Stimulated activated CD4-positive, alpha-beta T cell treated with anti-CD3 and anti-CD28 coated beads, TNF-alpha, amount 100 ng/mL, for 48 hours (primary cell): ENCODE data around the gene EPHA6.
"Not testable (repeated sequence)": the region's sequence is repeated elsewhere in the genome, so short reads cannot be mapped to it uniquely, and the experiment has no call there.

Experiments
- DNase-seq, 3 donors: peaks; one replicate each; pipeline ENCODE4 v3.0.0-alpha.2; 2020; ENCODE audit warnings: low read depth in 3 of 3

The EPHA6 gene

DNA sequence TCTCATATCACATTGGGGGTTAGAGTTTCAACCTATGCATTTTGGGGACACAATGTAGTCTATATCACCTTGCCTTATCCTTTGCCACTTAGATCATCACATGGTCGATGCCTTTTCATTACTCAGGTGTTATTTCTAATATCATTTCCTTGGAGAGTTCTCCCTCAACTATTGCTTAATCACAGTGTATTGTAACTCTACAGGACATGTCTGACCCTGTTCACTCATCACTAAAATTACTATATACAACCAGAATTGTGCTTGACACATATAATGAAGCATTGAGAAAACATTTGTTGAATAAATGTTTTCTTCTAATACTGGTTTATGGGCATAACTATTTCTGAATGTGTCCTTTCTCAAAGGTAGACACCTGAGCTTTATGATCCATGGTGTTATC is 207.4 kb downstream of the EPHA6 start:
- no peak for DNase-seq

DNA sequence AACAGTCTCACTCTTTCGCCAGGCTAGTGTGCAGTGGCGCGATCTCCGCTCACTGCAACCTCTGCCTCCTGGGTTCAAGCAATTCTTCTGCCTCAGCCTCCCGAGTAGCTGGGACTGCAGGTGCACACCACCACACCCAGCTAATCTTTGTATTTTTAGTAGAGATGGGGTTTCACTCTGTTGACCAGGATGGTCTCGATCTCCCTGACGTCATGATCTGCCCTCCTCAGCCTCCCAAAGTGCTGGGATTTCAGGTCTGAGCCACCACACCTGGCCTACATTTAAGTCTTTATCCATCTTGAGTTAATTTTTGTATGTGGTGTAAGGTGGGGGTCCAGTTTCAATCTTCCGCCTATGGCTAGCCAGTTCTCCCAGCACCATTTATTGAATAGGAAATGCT is 211.2 kb downstream of the EPHA6 start:
- not testable (repeated sequence) for DNase-seq

DNA sequence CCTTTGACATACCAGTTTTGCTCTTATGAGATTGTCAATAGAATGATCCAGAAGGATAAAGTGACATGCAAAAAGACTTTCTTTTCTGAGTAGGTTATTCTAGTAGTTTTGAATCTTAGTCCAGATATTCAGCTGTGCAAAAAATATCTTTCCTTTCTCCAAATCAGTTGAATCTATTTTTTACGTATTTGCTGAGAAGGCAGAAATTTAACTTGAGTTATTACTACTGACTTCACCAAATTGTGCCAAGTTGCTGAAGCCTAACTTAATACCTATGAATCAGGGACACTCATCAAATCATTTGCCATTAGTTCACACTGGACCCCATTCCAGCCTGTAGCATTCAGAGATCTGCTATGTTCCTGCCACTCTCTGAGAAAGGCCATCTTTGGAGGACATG is 215.6 kb downstream of the EPHA6 start:
- no peak for DNase-seq

DNA sequence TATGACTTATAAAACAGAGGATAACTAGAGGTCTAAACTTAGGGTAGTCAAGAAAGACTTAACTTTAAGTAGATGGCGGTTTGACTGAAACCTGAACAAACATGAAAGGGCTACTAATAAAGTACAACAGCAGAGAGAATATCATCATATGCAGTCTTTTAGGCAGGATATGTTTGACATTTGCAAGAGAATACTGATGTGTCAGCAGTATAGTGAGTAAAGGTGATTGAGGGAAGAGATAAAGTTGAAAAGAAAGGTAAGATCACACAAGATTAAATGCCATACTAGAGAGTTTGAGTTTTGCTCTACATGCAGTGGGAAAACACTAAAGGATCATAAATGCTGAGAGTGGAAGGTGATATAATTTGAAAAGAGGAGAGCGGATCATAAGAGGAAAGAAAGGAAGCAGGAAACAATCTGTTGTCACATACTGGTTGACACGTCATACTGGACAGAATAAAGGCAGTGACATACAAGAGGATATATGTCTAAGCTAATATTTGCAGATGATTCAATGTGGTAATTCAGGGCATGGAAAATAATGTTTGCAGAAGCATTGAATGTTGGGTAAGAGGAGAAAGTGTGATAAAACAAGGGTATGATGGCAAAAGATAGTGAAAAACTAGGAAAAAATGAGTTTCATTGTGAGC is 223.0 kb downstream of the EPHA6 start:
- DNase-seq = no peak

DNA sequence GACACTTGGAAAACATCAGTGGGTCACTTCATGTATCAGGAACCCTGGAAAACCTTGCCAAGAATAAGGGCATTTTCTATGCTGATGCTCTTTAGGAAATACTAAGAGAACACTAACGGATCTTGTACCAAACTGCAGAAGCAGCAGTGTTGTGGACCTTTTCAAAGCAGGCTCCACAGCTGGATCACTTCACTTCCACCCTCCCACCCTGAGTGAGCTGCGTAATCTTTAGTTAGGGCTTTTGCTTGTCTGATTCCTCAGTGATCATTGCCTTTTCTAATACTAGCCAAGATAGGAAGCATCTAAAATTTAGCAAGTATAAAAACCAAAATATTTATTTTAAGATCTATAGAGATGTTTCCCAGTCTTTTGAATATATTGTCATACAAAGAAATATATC is 229.0 kb downstream of the EPHA6 start:
- DNase-seq = no peak

DNA sequence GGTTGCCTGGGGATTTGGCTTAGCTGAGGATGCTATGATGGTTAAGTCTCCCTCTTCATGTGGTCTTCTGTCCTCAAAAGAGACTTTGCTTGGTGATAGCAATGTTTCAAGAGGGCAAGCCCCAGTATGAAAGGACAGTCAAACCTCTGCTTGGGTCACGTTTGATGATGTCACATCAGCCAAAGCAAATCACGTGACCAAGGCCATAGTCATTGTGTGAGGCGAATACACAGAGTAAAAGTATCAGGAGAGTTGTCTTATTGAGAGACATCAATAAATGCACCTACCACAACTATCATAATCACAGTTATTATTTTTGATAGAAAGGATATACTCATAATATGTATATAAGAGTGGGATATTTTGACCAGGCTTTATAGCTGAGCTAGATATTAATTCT is 243.0 kb downstream of the EPHA6 start:
- no peak for DNase-seq

DNA sequence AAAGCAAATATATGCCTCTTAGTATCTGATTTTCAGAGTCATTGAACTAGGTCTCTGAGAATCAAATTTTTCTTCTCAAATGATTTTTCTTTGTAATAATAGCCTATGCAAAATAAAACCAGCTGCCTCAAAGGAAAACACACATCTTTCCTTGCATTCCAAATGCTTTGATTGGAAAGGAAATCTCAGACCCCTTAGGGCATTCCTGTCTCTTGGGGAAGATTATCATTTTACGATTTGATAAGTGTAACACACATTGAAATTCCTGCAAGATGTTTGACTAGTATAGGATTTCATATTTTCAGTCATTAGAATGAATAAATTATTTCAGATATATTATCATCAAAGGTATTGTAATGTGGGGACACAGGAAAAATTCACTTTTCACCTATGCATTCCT is 244.8 kb downstream of the EPHA6 start:
- no peak for DNase-seq

DNA sequence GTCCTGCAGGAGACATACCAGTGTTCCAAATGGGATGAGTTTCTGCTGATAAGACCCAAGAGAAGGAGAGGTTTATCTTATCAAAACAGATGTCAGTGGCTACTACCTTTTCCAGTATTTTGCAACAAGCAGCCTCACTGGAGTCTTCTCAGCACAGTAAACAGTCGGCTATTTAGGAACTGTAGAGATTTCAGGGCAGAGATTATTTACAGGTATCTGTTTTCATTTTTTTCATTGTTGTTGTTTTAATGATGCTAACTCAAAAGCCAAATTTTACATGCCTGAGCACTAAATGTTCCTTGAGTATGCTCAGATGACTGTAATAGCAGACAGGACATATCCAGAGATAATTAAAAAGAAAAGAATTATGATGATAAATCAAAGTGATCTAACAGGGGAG is 252.1 kb downstream of the EPHA6 start:
- DNase-seq = no peak

DNA sequence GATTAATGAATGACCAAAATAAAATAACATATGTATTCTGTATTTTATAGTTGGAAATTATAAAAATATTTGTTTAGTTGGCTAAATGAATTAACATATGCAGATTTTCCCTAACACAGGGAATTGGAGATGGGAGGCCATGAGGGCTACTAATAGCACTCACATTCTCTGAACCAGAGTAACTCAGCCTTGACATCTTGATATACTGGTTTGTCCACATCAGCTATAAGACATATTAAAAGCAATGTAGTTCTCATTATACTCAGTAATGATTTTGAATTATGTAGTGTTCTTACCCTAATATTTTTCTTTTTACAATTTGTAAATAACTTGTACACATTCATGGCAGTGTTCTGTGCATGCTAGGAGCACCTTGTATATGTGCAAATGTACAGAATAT is 255.9 kb downstream of the EPHA6 start:
- DNase-seq = no peak

DNA sequence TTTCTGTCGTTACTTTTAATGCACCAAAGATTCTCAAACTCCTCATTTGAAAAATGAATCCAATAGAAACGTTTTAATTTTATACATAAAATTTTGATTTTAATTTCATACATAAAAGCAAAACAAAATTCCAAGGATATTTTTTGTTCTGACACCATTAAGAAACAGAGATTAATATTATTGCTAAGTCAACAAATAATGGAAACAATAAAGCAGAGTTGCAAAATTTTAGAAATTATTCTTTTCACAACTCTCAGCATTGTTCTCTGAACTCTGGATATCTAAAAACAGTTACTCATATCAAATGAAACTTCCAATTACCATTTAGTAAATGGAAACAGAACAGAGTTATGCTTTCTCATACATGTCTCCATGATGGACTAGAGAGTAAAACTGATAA is 260.2 kb downstream of the EPHA6 start:
- no peak for DNase-seq

DNA sequence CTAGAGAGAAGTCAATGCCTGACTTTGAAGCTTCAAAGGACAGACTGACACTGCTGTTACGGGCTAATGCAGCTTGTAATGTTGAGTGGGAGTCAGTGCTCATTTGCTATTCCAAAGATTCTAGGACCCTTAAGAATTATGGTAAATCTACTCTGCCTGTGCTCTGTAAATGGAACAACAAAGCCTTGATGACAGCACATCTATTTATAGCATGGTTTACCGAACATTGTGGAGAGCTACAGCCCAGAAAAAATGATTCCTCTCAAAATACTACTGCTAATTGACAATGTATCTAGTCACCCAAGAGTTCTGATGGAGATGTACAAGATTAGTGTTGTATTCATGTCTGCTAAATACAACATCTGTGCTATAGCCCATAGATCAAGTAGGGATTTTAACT is 262.3 kb downstream of the EPHA6 start:
- DNase-seq = no peak

DNA sequence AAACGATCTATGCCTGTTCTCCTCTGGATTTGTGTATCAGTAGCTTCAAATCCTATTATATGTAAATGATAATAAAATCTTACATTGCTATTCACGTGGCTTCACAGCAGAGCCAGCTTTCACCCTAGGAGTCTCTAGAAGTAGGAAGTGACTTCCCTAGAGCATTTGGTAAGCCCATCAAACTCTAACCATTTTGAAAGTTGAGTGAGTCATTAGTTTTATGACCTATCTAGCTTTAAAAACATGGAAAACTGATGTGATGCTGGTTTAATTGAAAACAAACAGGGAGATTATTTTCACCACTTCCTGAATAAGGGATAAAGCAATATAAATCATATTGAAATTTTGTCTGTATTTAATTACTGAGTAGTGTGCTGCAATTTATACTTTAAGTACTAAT is 275.2 kb downstream of the EPHA6 start:
- no peak for DNase-seq

DNA sequence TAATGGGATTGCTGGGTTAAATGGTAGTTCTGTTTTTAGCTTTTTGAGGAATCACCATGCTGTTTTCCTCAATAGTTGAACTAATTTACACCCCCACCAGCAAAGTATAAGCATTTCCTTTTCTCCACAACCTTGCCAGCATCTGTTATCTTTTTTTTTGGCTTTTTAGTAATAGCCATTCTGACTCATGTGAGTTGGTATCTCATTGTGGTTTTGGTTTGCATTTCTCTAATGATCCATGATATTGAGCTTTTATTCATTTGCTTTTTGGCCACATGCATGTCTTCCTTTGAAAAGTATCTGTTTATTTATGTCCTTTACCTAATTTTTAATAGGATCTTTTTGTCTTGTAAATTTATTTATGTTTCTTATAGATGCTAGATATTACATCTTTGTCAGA is 288.2 kb downstream of the EPHA6 start:
- no peak for DNase-seq

DNA sequence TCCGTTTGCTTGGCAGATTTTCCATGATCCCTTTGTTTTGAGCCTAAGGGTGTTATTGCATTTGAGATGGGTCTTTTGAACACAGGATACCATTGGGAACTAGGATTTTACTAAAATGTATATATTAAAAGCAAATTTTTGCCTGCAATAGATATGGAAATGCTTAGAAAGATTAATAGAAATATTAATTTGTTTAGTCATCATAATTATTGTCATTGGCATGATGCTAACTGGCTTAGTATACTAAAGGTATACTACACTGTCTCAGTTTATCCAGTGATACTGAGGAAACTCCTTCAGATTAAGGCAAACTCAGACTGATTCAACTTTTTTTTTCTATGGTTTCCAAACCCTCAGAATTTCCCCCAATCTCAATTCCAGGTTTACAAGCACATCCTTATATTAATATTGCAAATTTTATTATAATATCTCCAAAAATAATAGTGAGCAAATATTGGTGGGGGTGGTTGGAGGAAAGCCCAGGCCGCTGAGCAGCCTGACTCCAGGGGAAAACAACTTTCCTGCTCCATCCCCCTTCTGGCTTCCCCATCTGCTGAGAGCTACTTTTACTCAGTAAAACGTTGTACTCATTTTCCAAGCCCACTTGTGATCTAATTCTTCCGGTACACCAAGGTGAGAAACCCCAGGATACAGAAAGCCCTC is 291.7 kb downstream of the EPHA6 start:
- DNase-seq = no peak

DNA sequence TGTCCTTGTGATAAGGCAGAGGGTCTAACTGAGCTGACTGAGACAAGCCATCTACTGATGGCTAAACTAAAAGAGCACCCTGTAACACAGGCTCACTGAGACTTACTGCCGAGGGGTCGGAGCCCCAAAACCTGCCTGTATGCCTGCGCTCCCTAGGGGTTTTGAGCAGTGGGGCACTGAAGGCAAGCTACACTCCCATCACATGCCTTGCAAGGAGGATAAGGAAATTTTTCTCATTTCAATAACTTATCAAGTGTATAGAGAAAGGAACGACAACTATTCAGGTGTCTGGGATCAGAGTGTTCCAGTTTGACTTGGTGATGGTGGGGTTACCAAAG is 292.2 kb downstream of the EPHA6 start:
- DNase-seq = no peak

DNA sequence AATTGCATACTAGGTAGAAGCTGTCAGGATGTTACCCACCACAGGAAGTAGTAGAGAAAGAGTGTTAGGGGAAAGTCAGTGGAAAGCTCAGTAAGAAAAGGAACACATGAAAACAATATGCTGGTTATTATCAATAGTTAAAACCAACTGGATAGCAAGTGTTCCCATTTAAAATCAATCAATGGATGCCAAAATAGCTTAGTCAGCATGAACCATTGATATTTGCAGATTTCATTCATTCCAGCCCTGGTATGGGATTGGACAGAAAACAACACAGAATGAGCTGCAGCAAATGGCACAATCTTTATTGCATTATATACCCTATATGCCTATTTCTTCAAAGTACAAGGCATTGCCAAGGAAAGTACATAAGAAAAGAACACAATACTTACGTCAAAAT is 293.7 kb downstream of the EPHA6 start:
- no peak for DNase-seq

DNA sequence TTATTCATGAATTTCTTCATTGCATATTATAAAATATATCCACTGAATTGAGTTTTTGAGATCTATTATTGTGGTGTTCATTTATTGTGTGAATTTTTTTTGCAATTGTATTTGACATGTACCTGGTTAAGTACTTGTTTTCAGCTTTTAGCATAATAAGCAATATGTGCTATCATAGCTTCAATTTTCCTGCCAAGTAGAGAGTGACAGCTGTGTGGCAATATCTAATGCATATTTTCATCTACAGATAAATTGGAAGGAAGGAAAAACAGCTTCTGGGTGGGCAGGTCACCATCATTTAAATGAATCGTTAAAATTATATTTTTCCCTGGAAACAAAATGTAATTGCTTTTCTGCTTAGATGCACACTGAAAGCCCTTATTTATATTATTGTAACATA is 296.9 kb downstream of the EPHA6 start:
- no peak for DNase-seq

DNA sequence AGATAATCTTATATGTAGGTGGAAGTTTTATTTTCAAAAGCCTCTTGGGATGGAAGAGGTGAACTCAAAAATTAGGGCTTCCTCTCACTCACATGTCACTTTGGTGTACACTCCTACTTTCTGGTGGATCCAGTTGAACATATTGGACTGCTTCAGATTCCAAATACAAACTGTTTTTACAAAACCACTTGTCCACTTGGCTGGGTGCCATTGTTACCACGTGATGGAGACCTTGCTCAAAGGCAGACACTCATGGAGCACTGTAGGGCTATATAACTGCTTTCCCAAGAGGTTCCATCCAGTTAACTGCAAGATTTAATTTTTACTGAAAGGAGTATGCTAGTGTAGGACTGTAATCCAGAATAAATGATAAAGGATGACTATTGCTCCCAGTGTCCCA is 307.0 kb downstream of the EPHA6 start:
- no peak for DNase-seq

DNA sequence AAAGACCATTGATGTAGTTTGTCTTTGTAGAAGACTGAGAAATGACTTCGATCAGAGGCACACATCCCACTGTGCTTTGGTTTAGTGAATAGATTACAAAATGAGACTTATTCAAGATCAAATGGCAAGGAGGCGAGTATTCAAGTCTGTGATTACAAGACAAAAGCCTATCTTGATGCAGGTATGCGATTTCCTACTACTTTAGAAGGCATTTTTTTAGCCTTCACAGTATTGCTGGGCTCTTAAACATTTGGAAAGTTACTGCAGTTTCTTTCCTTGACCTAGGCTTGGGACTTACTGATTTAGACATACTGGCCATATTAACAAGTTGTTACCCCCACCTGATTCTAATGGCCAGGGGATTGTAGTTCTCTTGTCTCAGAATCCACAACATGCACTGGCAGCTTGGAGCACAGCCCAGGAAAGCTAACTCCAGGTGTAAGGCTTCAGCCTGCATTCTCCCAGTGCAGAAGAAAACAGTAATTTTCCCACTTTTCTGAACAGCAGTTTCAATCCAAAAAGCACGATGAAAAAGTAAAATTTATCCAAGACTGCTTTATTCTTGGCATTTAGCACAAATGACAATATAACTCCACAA is 311.6 kb downstream of the EPHA6 start:
- DNase-seq = no peak

DNA sequence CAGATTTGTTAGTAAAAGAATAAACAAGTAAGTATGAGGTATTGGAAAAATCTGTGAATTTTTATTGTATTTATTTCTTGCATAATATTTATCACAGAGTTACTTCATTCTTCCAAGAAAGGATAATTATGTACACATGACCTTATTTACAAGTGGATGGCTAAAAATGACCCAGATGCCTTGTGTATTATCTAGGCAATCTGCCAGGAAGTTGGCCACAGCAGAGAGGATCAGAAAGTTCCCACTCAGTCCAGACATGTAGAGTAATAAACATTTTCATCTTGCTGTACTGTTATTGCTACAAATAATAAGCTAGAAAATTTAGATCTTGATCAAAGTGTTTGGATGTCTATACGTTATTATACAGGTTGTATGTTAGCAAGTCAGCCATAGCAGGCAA is 317.1 kb downstream of the EPHA6 start:
- DNase-seq = no peak

DNA sequence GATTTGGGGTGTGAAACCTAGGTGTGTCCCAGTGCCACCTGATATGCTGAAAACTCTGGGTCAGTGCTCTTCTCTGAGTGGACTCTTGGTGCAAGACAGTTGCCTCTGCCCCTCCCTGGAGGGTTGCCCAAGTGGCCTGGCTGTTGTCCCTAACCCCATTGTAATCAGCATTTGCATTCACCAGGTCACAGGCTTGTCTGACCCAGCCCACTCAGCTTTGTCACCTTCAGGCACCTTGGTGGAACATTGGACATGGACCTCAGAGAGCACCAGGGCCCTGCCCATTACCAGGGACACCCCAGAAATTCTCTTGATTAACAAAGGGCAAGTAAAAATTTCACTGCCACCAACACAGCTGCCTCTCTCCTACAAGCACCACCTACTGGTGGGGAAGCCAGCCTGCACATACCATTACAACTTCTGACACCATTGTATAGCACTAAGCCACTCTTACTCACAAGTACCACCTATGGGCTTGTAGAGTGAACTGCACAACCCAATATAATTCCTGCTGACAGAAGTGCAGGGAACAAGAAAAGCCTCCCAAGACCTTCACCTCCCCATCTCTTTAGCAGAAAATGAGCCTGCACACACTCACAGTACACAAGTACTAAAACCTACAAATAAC is 324.6 kb downstream of the EPHA6 start:
- DNase-seq = no peak

DNA sequence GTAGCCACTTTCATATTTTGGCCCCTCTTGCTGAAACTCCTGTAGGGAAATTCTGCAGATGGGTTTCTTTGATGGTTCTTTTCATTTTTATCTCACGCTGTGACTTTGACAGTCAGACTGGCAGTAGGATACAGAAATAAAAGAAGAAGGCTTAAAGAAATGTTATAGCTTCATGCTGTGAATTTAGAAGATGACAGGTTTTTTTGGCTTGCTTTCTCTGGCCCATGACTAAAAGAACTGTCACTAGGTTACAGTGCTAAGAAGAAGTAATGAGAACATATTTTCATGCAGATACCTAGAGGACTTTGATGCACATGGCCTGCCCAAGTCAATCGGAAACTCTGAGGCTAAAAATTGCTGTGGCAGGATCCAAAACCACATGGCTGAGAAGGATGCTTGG is 334.5 kb downstream of the EPHA6 start:
- DNase-seq = no peak

DNA sequence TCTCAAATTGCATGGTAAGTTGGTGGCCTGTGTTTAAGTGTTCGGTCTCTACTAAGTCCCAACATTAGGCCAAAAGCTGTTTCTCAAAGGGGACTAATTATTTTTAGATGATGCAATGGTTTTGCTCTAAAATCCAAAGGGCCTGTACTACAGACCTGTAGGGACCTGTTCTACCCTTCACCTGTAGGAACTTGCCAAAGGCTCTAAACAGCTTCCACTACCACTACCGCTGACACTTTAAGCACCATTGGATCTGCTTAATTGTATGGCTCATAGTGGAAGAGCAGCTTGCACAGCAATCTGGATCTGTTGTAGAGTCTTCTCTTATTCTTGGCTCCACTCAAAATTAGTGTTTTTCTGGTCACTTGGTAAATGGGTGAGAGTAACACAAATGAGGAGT is 346.8 kb downstream of the EPHA6 start:
- DNase-seq = no peak
